HL-60 (cell line): ENCODE results near the gene COL4A2.

Experiments used
- DNase-seq, 2 experiments: peaks; one replicate each; pipeline ENCODE4 v3.0.0-alpha.2; 2010 to 2020; ENCODE audit warnings: low read depth in 1 of 2, low spot score in 1 of 2
- H3K27ac ChIP-seq: fragments of 250-450 bp; sonication (Bioruptor Pico); replicated peaks from 2 replicates; pipeline ENCODE4 v1.5.1; 2020; ENCODE audit warnings: mild to moderate bottlenecking, moderate library complexity
- H3K27me3 ChIP-seq: fragments of 250-450 bp; sonication (Bioruptor Pico); 2 replicates; pipeline ENCODE4 v1.5.1; 2021; ENCODE audit warnings: mild to moderate bottlenecking, moderate library complexity; ENCODE audit not compliant: insufficient read depth, poor library complexity, severe bottlenecking
- H3K4me3 ChIP-seq: replicated peaks from 2 replicates; pipeline ENCODE4 v1.5.1; 2011; ENCODE audit warnings: mild to moderate bottlenecking, control low read depth, low read length; ENCODE audit not compliant: insufficient read depth
- CTCF ChIP-seq: IDR thresholded peaks from one replicate; pipeline ENCODE4 v1.5.1; 2011; ENCODE audit warnings: low read length, control low read depth, inconsistent platforms; ENCODE audit not compliant: insufficient read depth
- GABPA ChIP-seq: IDR thresholded peaks from 2 replicates; pipeline ENCODE4 v1.6.1; 2012; ENCODE audit warnings: low read depth
- POLR2AphosphoS5 ChIP-seq: IDR thresholded peaks from 2 replicates; pipeline ENCODE4 v1.6.1; 2012; ENCODE audit warnings: low read depth
- REST ChIP-seq: IDR thresholded peaks from 2 replicates; pipeline ENCODE4 v1.6.1; 2012; ENCODE audit warnings: low read depth; ENCODE audit not compliant: insufficient replicate concordance
- SPI1 ChIP-seq: IDR thresholded peaks from 2 replicates; pipeline ENCODE4 v1.6.1; 2012; ENCODE audit warnings: low read depth, mild to moderate bottlenecking, borderline replicate concordance

Gene COL4A2

GRCh38 chr13:110430391-110431336 is 123.6 kb downstream of the COL4A2 start:
- Histone ChIP-seq H3K27me3 (peaks cover 23% of the 10 kb centered on the region), H3K4me3 (no peak overlapping the region), H3K27ac (no peak overlapping the region)
- DNase-seq = no peak
- TF ChIP-seq SPI1 (no peak), REST (no peak), GABPA (no peak), CTCF (no peak), POLR2AphosphoS5 (no peak)

- no peak for DNase-seq
- Histone ChIP-seq H3K27ac (no peak overlapping the region), H3K27me3 (peaks cover 26% of the 10 kb centered on the region), H3K4me3 (no peak overlapping the region)
- TF ChIP-seq POLR2AphosphoS5 (no peak), SPI1 (no peak), REST (no peak), CTCF (no peak), GABPA (no peak)
These were observed 124.6 kb downstream of the COL4A2 start for GRCh38 chr13:110431425-110432294.

- H3K27me3 ChIP-seq = peaks cover 28% of the 10 kb centered on the region
- TF ChIP-seq POLR2AphosphoS5 = no peak
- TF ChIP-seq GABPA = no peak
- no peak for TF ChIP-seq CTCF
- no peak for TF ChIP-seq REST
- TF ChIP-seq SPI1 = no peak
- H3K4me3 ChIP-seq = no peak overlapping the region
- H3K27ac ChIP-seq = no peak overlapping the region
- DNase-seq = no peak
These were observed 125.4 kb downstream of the COL4A2 start for GRCh38 chr13:110432522-110432921.
